H9 (cell line): ENCODE measurements around the gene SHMT2. TPM values are rescaled to one million over a fixed set of nuclear protein-coding genes. Genes with fewer than 3 reads are reported as not detected.

Experiments used
- DNase-seq: peaks from one replicate; pipeline ENCODE4 v3.0.0-alpha.2; 2017
- H2AFZ ChIP-seq: one replicate; pipeline ENCODE4 v1.6.1; 2013; ENCODE audit warnings: mild to moderate bottlenecking, low read length, control low read depth, moderate library complexity
- H2AK5ac ChIP-seq: 2 replicates; pipeline ENCODE4 v1.6.1; 2013; ENCODE audit warnings: low read length, control low read depth, mixed read lengths; ENCODE audit not compliant: insufficient read length
- H2BK120ac ChIP-seq: one replicate; pipeline ENCODE4 v1.6.1; 2013; ENCODE audit warnings: low read depth, mild to moderate bottlenecking, low read length, control low read depth, inconsistent platforms; ENCODE audit not compliant: poor library complexity, severe bottlenecking
- H2BK12ac ChIP-seq: 2 replicates; pipeline ENCODE4 v1.6.1; 2013; ENCODE audit warnings: low read length, control low read depth, mixed read lengths, low read depth; ENCODE audit not compliant: insufficient read length
- H2BK15ac ChIP-seq: 2 replicates; pipeline ENCODE4 v1.6.1; 2013; ENCODE audit warnings: low read depth, low read length, control low read depth
- H2BK20ac ChIP-seq: one replicate; pipeline ENCODE4 v1.6.1; 2013; ENCODE audit warnings: low read depth, mild to moderate bottlenecking, low read length, control low read depth, inconsistent platforms; ENCODE audit not compliant: poor library complexity, severe bottlenecking
- H2BK5ac ChIP-seq: 2 replicates; pipeline ENCODE4 v1.6.1; 2013; ENCODE audit warnings: low read length, control low read depth, mixed read lengths; ENCODE audit not compliant: insufficient read length
- H3K14ac ChIP-seq: 2 replicates; pipeline ENCODE4 v1.6.1; 2013; ENCODE audit warnings: low read length, control low read depth; ENCODE audit not compliant: insufficient read depth
- H3K18ac ChIP-seq: 2 replicates; pipeline ENCODE4 v1.6.1; 2013; ENCODE audit warnings: low read depth, mild to moderate bottlenecking, mixed read lengths, low read length, control low read depth; ENCODE audit not compliant: insufficient read length
- H3K23ac ChIP-seq: 2 replicates; pipeline ENCODE4 v1.6.1; 2013; ENCODE audit warnings: low read length, control low read depth, mixed read lengths, low read depth; ENCODE audit not compliant: insufficient read length
- H3K23me2 ChIP-seq: 2 replicates; pipeline ENCODE4 v1.6.1; 2013; ENCODE audit warnings: low read depth, mild to moderate bottlenecking, mixed read lengths, low read length, control low read depth; ENCODE audit not compliant: insufficient read length, poor library complexity, severe bottlenecking
- H3K27ac ChIP-seq: 2 replicates; pipeline ENCODE4 v1.5.1; 2013; ENCODE audit warnings: low read length, control low read depth, mixed read lengths, low read depth; ENCODE audit not compliant: insufficient read length
- H3K27me3 ChIP-seq: 2 replicates; pipeline ENCODE4 v1.6.1; 2013; ENCODE audit warnings: low read length, control low read depth, inconsistent platforms; ENCODE audit not compliant: insufficient read depth
- H3K4ac ChIP-seq: 2 replicates; pipeline ENCODE4 v1.6.1; 2013; ENCODE audit warnings: low read depth, mild to moderate bottlenecking, control low read depth, inconsistent platforms, low read length, moderate library complexity
- H3K4me1 ChIP-seq: 2 replicates; pipeline ENCODE4 v1.6.1; 2013; ENCODE audit warnings: low read length, control low read depth, inconsistent platforms; ENCODE audit not compliant: insufficient read depth
- H3K4me2 ChIP-seq: 2 replicates; pipeline ENCODE4 v1.6.1; 2013; ENCODE audit warnings: low read length, control low read depth, mixed read lengths; ENCODE audit not compliant: insufficient read length, insufficient read depth
- H3K56ac ChIP-seq: 2 replicates; pipeline ENCODE4 v1.6.1; 2013; ENCODE audit warnings: low read depth, mild to moderate bottlenecking, mixed read lengths, low read length, control low read depth; ENCODE audit not compliant: insufficient read length
- H3K79me1 ChIP-seq: 2 replicates; pipeline ENCODE4 v1.6.1; 2013; ENCODE audit warnings: low read depth, mild to moderate bottlenecking, moderate library complexity, low read length, control low read depth, inconsistent platforms; ENCODE audit not compliant: insufficient read depth, poor library complexity, severe bottlenecking
- H3K79me2 ChIP-seq: 2 replicates; pipeline ENCODE4 v1.6.1; 2013; ENCODE audit warnings: low read length, control low read depth, inconsistent platforms; ENCODE audit not compliant: insufficient read depth
- H3K9ac ChIP-seq: 2 replicates; pipeline ENCODE4 v1.6.1; 2013; ENCODE audit warnings: low read length, control low read depth, mixed read lengths; ENCODE audit not compliant: insufficient read length; ENCODE audit errors: extremely low read depth
- H3K9me3 ChIP-seq: one replicate; pipeline ENCODE4 v1.6.1; 2013; ENCODE audit warnings: low read depth, low read length, inconsistent platforms; ENCODE audit not compliant: control insufficient read depth
- H3T11ph ChIP-seq: one replicate; pipeline ENCODE4 v1.6.1; 2013; ENCODE audit warnings: mild to moderate bottlenecking, low read length, control low read depth, inconsistent platforms
- H4K20me1 ChIP-seq: one replicate; pipeline ENCODE4 v1.6.1; 2013; ENCODE audit not compliant: control insufficient read depth, insufficient read length, insufficient read depth
- H4K5ac ChIP-seq: 2 replicates; pipeline ENCODE4 v1.6.1; 2013; ENCODE audit warnings: low read depth, mild to moderate bottlenecking, mixed read lengths, low read length, control low read depth; ENCODE audit not compliant: insufficient read length
- H4K8ac ChIP-seq: replicated peaks from 2 replicates; pipeline ENCODE4 v1.6.1; 2013; ENCODE audit warnings: low read length, control low read depth, mixed read lengths, low read depth; ENCODE audit not compliant: insufficient read length
- H4K91ac ChIP-seq: 2 replicates; pipeline ENCODE4 v1.6.1; 2013; ENCODE audit warnings: low read depth, mild to moderate bottlenecking, moderate library complexity, mixed read lengths, low read length, control low read depth; ENCODE audit not compliant: insufficient read length
- H3K27ac Mint-ChIP-seq, 3 experiments: 2 replicates in 2 of 3; 3 replicates in 1 of 3; pipeline ENCODE4 v1.8.0; 2020 to 2021; ENCODE audit warnings: mixed read lengths in 3 of 3, mild to moderate bottlenecking in 1 of 3, moderate library complexity in 1 of 3
- H3K27me3 Mint-ChIP-seq: 2 replicates; pipeline ENCODE4 v1.8.0; 2021; ENCODE audit warnings: low read depth, mild to moderate bottlenecking, moderate library complexity, mixed read lengths
- H3K36me3 Mint-ChIP-seq, 3 experiments: 2 replicates in 2 of 3; 3 replicates in 1 of 3; pipeline ENCODE4 v1.8.0; 2020 to 2021; ENCODE audit warnings: low read depth in 3 of 3, mixed read lengths in 3 of 3; ENCODE audit not compliant: insufficient read depth in 1 of 3
- H3K4me1 Mint-ChIP-seq, 2 experiments: 2 replicates each; pipeline ENCODE4 v1.8.0; 2020; ENCODE audit warnings: mixed read lengths in 2 of 2
- H3K4me3 Mint-ChIP-seq, 2 experiments: 2 replicates in 1 of 2; 3 replicates in 1 of 2; pipeline ENCODE4 v1.8.0; 2020 to 2021; ENCODE audit warnings: mild to moderate bottlenecking in 2 of 2, mixed read lengths in 2 of 2, moderate library complexity in 1 of 2
- H3K9me3 Mint-ChIP-seq, 2 experiments: 2 replicates in 1 of 2; 3 replicates in 1 of 2; pipeline ENCODE4 v1.8.0; 2020; ENCODE audit warnings: mild to moderate bottlenecking in 2 of 2, mixed read lengths in 2 of 2, moderate library complexity in 1 of 2
- CTCF ChIP-seq: fragments of 200-600 bp; sonication (generic); conservative IDR thresholded peaks from 3 replicates; pipeline ENCODE4 v1.8.0; 2021; ENCODE audit warnings: antibody characterized with exemption, mild to moderate bottlenecking
- WGBS: extraction: QIAGEN DNeasy Blood & Tissue Kit; methylation state at CpG from one replicate; pipeline ENCODE4 v1.1.7; 2013; ENCODE audit warnings: missing lambda C conversion rate, low lambda C conversion rate, mixed read lengths; ENCODE audit not compliant: insufficient read length; ENCODE audit errors: extremely low coverage; 5-methylcytosine and 5-hydroxymethylcytosine counted together
- total RNA-seq: library from RNA; stranded (reverse); gene quantifications from 2 replicates; pipeline ENCODE4 v1.2.1, GENCODE V29; 2021

Gene SHMT2
- total RNA-seq, 1 experiment from 2014 or later, result 260 TPM

- Mint-ChIP-seq H3K4me3 (peak overlapping the region in 1 of 2 experiments; percentile 15; a peak in 3 of 5 replicates), H3K27me3 (peaks cover 95% of the 10 kb centered on the region), H3K4me1 (peaks cover 59 to 70% of the 10 kb centered on the region in 2 experiments), H3K36me3 (no peaks in the 10 kb centered on the region; a peak in 2 of 7 replicates), H3K9me3 (peaks cover 0 to 5% of the 10 kb centered on the region in 2 experiments; a peak in 3 of 5 replicates), H3K27ac (no peak overlapping the region)
- Histone ChIP-seq H3K23ac (no peak overlapping the region), H2BK12ac (no peak overlapping the region), H3K27me3 (peaks cover 64% of the 10 kb centered on the region), H3K56ac (no peak overlapping the region), H4K5ac (no peak overlapping the region), H3K79me1 (no peaks in the 10 kb centered on the region), H3K4ac (no peak overlapping the region), H3T11ph (no peak overlapping the region), H2BK120ac (no peak overlapping the region), H3K9me3 (no peaks in the 10 kb centered on the region), H3K14ac (no peak overlapping the region), H2BK15ac (no peak overlapping the region), H3K4me2 (no peak overlapping the region), H2AK5ac (no peak overlapping the region), H3K18ac (no peak overlapping the region), H2BK20ac (no peak overlapping the region), H4K8ac (no peak overlapping the region), H3K4me1 (no peaks in the 10 kb centered on the region; the same call in 1 of the 2 replicates), H4K91ac (no peak overlapping the region), H3K27ac (no peak overlapping the region), H3K9ac (no peak overlapping the region), H2AFZ (no peak overlapping the region), H2BK5ac (no peak overlapping the region), H3K79me2 (no peaks in the 10 kb centered on the region), H4K20me1 (no peaks in the 10 kb centered on the region), H3K23me2 (peaks cover 18% of the 10 kb centered on the region)
- TF ChIP-seq CTCF, result no peak
- WGBS, result no CpG with 5 or more reads among the region's 22 CpGs
- no peak for DNase-seq
Measured at GRCh38 chr12:57223191-57224165, 6.0 kb upstream of the SHMT2 start.
